Peyer's patch (tissue), 4 donors: Measurements from ENCODE around the gene TES. TPM values are rescaled to one million over a fixed set of nuclear protein-coding genes. Genes with fewer than 3 reads are reported as not detected.
A peak's percentile ranks its signal among the peaks of the same experiment; 100 is the strongest.
"Not testable (repeated sequence)": the region's sequence is repeated elsewhere in the genome, so short reads cannot be mapped to it uniquely, and the experiment has no call there.

Source experiments
- DNase-seq, 3 donors: peaks; one replicate each; pipeline ENCODE4 v3.0.0-alpha.2; 2017 to 2019
- H3K27ac ChIP-seq, 4 donors: fragments of 200-600 bp; sonication (generic); one replicate each; pipeline ENCODE4 v1.5.1; 2016 to 2019
- H3K27me3 ChIP-seq, 2 donors: fragments of 200-600 bp; sonication (generic); one replicate each; pipeline ENCODE4 v1.5.1; 2019
- H3K36me3 ChIP-seq, 3 donors: fragments of 200-600 bp; sonication (generic); one replicate each; pipeline ENCODE4 v1.5.1; 2016 to 2019
- H3K4me1 ChIP-seq, 4 donors: fragments of 200-600 bp; sonication (generic); one replicate each; pipeline ENCODE4 v1.5.1; 2016 to 2019
- H3K4me3 ChIP-seq, 4 donors: fragments of 200-600 bp; sonication (generic); 1 replicate in 3 of 4; 2 replicates in 1 of 4; pipeline ENCODE4 v1.5.1; 2016 to 2019; ENCODE audit warnings: mild to moderate bottlenecking in 1 of 4
- H3K9me3 ChIP-seq, 4 donors: fragments of 200-600 bp; sonication (generic); one replicate each; pipeline ENCODE4 v1.5.1; 2016 to 2019; ENCODE audit warnings: mild to moderate bottlenecking in 1 of 4
- CTCF ChIP-seq, 6 experiments: fragments of 450-650 bp in 4 of 6; fragments of 200-600 bp in 2 of 6; sonication (generic) in 1 of 6; IDR thresholded peaks; one replicate each; pipeline ENCODE4 v1.5.1; 2017 to 2019; ENCODE audit warnings: antibody characterized with exemption in 6 of 6, mild to moderate bottlenecking in 3 of 6, moderate library complexity in 1 of 6
- POLR2A ChIP-seq, 2 donors: fragments of 450-650 bp; IDR thresholded peaks; one replicate each; pipeline ENCODE4 v1.5.1; 2017; ENCODE audit warnings: antibody characterized with exemption in 2 of 2, mild to moderate bottlenecking in 2 of 2, moderate library complexity in 2 of 2
- total RNA-seq, 4 donors: library from RNA; depleted of rRNA; stranded (reverse); fragments of >200 nt; gene quantifications; one replicate each; pipeline ENCODE4 v1.1.0, GENCODE V29; 2016

The TES gene
- total RNA-seq, 4 donors from 2014 or later = 62.7 to 97.4 (median 69.6) TPM

- Histone ChIP-seq H3K27me3 (no peaks in the 10 kb centered on the region), H3K27ac (no peak overlapping the region), H3K36me3 (no peaks in the 10 kb centered on the region), H3K4me3 (no peak overlapping the region), H3K4me1 (no peaks in the 10 kb centered on the region), H3K9me3 (no peaks in the 10 kb centered on the region)
- no peak for TF ChIP-seq CTCF (IDR thresholded peaks at IDR 0.05)
- DNase-seq = no peak
These were observed 82.0 kb downstream of the TES start for GRCh38 chr7:116292381-116292780.

- Histone ChIP-seq H3K4me3 (no peak overlapping the region), H3K36me3 (no peaks in the 10 kb centered on the region)
- TF ChIP-seq CTCF (IDR thresholded peaks at IDR 0.05) = peak in 1 of 6 experiments; percentile 21
- TF ChIP-seq POLR2A (IDR thresholded peaks at IDR 0.05) = no peak
These were observed 82.8 kb downstream of the TES start for GRCh38 chr7:116293139-116293538.

GRCh38 chr7:116293633-116294032 is 83.3 kb downstream of the TES start:
- H3K27me3 ChIP-seq = no peaks in the 10 kb centered on the region
- H3K4me1 ChIP-seq = no peaks in the 10 kb centered on the region
- no peak overlapping the region for H3K4me3 ChIP-seq
- H3K27ac ChIP-seq = no peak overlapping the region
- H3K9me3 ChIP-seq = no peaks in the 10 kb centered on the region
- DNase-seq = no peak
- H3K36me3 ChIP-seq = no peaks in the 10 kb centered on the region
- TF ChIP-seq CTCF (IDR thresholded peaks at IDR 0.05) (no peak), POLR2A (IDR thresholded peaks at IDR 0.05) (no peak)

More at GRCh38 chr7:116293139-116293538, 82.8 kb downstream of the TES start:
- Histone ChIP-seq H3K4me1 (no peaks in the 10 kb centered on the region), H3K9me3 (no peaks in the 10 kb centered on the region), H3K27me3 (no peaks in the 10 kb centered on the region), H3K27ac (no peak overlapping the region)
- no peak for DNase-seq

GRCh38 chr7:116295903-116296302 is 85.6 kb downstream of the TES start:
- DNase-seq, H3K4me3 ChIP-seq, H3K27me3 ChIP-seq, H3K9me3 ChIP-seq, H3K27ac ChIP-seq, H3K4me1 ChIP-seq, H3K36me3 ChIP-seq: not testable (repeated sequence)

DNA sequence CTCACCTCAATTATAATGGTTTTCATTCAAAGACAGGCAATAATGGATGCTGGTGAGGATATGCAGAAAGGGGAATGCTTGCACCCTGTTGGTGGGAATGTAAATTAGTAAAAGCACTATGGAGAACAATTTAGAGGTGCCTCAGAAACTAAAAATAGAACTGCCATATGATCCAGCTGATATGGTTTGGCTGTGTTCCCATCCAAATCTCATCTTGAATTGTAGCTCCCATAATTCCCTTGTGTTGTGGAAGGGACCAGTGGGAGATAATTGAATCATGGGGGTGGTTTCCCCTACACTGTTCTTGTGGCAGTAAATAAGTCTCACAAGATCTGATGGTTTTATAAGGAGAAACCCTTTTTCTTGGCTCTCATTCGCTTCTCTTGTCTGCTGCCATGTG is 87.7 kb downstream of the TES start:
- Histone ChIP-seq H3K27me3 (no peaks in the 10 kb centered on the region), H3K4me1 (no peaks in the 10 kb centered on the region), H3K4me3 (no peak overlapping the region), H3K36me3 (no peaks in the 10 kb centered on the region), H3K9me3 (no peaks in the 10 kb centered on the region), H3K27ac (no peak overlapping the region)
- TF ChIP-seq CTCF (IDR thresholded peaks at IDR 0.05) (no peak), POLR2A (IDR thresholded peaks at IDR 0.05) (no peak)
- no peak for DNase-seq

DNA sequence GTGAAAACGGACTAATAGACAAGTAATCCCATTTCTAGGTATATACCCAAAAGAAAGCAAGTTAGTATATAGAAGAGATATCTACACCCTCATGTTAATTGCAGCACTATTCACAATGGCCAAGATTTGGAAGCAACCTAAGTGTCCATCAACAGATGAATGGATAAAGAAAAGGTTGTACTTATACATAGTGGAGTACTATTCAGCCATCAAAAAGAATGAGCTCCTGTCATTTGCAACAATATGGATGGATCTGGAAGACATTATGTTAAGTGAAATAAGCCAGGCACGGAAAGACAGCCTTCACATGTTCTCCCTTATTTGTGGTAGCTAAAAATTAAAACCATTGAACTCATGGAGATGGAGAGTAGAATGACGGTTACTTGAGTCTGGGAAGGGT is 88.2 kb downstream of the TES start:
- no peaks in the 10 kb centered on the region for H3K36me3 ChIP-seq
- H3K27ac ChIP-seq = no peak overlapping the region
- H3K9me3 ChIP-seq = no peaks in the 10 kb centered on the region
- no peak for TF ChIP-seq CTCF (IDR thresholded peaks at IDR 0.05)
- no peak for TF ChIP-seq POLR2A (IDR thresholded peaks at IDR 0.05)
- no peak for DNase-seq
- no peak overlapping the region for H3K4me3 ChIP-seq
- H3K27me3 ChIP-seq = no peaks in the 10 kb centered on the region
- H3K4me1 ChIP-seq = no peaks in the 10 kb centered on the region
